ENCODE measurements around the gene GATA5.
"Not testable (repeated sequence)": the region's sequence is repeated elsewhere in the genome, so short reads cannot be mapped to it uniquely, and the experiment has no call there.

The GATA5 gene

DNA sequence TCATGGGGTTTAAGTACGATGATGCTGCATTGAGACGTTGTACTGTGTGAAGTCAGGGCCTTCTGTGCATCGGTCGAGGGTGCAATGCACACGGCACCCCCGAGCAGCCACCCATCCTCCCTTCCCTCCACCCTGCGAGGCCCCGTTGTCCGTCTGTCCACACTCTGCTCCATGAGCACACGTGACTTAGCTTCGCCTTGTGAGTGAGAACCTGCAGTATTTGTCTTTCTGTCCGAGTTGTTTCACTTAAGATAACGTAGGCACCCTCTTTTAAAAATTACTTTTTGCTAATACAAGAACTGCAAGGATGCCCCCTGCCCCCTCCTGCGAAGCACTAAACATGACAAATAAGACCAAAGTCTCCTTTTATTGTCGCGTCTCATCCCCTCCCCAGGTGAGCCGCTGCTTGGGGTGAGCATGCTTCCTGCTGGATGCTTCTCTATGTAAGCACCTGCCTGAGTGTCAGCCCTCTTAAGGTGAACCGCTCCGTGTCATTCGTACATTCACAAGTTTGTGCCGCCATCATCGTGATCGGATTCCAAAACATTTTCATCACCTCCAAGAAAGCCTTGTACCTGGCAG is 44.8 kb downstream of the GATA5 start:
- no peak for DNase-seq (ENCODE audit: low read depth in 2 of 2)

- no peak for DNase-seq (ENCODE audit: low read depth in 2 of 2)
Observed at GRCh38 chr20:62430311-62430853, 45.4 kb downstream of the GATA5 start.

- DNase-seq (ENCODE audit: low read depth in 2 of 2) = no peak
Observed at GRCh38 chr20:62429455-62430310, 46.1 kb downstream of the GATA5 start.

DNA sequence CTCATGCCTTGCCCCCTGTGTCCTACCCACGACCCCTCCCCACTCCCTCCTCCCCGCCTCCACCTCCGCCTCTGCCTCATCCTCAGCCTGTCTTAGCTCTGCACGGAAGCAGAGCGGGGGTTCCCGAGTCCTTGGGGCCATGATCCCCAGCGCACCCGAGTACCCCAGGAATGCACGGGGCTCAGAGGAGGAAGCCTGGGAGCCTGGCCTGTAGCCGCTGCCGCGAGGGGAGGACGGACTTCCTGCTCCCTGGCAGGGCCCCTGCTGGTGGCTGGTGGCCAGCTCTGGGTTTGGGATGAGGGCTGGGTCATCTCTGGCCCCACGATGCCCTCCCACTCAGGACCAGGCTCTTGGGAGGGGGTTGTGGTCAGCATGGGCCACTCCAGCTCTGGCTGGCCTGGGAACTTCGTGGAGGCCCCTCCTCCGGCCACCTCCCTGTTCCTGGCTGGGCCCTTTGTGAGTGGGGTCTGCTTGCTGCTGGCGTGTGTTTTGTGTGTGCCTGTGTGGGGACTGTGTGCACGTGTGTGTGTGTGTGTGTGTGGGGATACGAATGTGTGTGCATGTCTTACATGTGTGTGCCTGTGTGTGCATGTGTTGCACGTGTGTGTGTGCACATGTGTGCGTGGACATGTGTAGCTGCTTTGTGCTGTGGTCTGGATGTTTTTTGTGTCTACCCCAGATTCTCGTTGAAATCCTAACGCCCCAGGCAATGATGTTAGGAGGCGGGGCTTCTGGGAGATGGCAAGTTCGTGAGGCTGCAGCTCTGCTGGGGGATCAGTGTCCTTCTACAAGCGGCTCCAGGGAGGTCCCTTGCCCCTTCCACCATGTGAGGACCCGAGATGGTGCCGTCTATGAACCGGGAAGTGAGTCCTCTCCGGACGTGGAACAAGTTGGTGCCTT is 47.1 kb downstream of the GATA5 start:
- DNase-seq (ENCODE audit: low read depth in 2 of 2) = no peak

GRCh38 chr20:62428002-62428372 is 47.8 kb downstream of the GATA5 start:
- no peak for DNase-seq (ENCODE audit: low read depth in 2 of 2)

DNA sequence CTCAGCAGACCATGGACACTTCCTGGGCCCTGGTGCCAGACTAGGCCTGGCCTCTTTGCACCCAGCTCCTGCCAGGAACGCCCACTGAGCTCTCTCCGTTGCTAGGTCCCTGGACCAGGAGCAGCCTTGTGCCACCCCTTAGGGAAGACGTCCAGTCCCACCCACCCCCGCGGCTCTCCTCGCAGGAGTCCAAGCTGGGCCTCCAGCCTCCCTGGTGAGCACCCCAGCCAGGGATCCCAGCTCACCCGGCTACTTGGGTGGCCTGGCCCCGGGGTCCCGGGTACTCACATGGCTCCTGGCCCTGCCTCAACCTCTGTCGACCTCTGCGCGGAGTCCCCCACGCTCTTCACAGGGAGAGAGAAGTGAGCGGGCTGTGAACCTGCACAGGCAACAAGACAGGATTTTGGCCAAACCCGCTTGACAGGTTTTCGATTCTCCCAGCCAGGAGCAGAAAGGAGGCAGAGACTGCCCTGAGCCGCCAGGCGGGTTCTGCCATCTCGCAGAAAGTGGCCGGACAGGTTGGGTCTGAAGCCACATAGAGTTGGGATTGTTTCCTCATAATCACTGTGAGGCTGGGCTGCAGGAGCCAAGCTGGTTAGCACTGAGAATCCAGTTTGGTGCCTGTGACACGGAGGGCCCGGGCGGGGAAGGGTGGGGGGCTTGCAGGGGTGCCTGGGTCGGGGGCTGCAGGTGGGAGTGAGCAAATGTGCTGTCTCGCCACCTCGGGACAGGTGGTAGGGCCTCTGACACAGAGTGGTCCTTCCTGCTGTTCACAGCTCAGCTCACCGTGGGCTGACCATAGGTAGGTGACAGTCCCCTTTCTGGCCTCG is 48.4 kb downstream of the GATA5 start, which contains the start of gene RBBP8NL:
Gene RBBP8NL (minus strand): TSS at position 368 of the 830 bp plus-strand sequence. CDS start 7,892 bp downstream, outside the sequence.
- no peak for DNase-seq (ENCODE audit: low read depth in 2 of 2)

DNA sequence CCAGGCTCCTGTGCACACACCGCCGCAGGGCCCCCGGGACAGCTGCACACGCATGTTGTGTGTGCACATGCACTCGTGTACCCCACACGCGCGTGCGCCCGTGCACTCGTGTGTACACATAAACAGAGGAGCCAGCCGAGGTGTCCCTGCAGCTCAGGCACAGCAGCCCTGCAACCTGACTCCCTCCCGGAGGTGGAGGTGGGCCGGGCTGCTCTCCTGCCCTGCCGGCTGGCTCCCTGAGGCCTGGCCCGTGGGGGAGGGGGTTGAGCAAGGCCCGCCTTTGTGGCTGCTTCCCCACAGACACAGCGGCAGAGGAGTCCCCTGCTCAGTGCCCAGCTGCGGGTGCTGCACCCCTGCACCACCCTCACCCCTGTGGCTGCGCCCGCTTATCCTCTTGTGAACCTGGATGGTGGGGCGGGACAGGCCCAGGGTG is 49.1 kb downstream of the GATA5 start:
- DNase-seq (ENCODE audit: low read depth in 2 of 2) = no peak

GRCh38 chr20:62426059-62426348 is 49.8 kb downstream of the GATA5 start:
- not testable (repeated sequence) for DNase-seq (ENCODE audit: low read depth in 2 of 2)

DNA sequence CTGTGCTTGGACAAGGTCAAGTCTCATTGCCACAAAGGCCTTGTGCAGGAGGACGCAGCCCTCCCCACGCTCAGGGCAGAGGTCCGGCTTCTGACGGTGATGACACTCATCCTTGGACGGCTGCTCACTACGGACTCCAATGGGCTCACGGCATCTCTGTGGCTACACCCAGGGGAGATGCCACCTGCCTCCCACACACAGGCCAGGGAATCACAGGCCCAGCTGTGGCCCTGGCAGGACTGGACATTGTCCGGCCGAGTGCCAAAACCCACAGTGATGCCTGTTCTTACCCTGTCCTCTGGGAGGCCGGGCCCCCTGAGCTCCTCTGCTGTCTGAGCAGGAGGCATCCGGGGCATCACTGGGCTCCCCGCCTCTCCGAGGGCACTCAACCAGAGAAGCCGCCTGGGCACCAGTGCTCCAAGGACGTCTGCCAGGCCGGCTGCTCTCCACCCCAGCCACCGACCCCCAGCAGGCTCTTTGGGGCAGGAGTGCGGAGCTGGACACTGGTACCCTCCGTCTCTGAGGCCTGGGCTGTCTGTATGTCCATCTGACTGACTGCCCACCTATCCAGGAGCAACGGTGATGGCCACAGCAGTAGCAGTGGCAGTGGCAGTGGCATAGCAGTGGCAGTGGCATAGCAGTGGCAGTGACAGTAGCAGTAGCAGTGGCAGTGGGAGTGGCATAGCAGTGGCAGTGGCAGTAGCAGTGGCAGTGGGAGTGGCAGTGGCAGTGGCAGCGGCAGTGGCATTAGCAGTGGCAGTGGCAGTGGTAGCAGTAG is 50.3 kb downstream of the GATA5 start:
- no peak for DNase-seq (ENCODE audit: low read depth in 2 of 2)

- no peak for DNase-seq (ENCODE audit: low read depth in 2 of 2)
Observed at GRCh38 chr20:62424249-62425107, 51.3 kb downstream of the GATA5 start.

DNA sequence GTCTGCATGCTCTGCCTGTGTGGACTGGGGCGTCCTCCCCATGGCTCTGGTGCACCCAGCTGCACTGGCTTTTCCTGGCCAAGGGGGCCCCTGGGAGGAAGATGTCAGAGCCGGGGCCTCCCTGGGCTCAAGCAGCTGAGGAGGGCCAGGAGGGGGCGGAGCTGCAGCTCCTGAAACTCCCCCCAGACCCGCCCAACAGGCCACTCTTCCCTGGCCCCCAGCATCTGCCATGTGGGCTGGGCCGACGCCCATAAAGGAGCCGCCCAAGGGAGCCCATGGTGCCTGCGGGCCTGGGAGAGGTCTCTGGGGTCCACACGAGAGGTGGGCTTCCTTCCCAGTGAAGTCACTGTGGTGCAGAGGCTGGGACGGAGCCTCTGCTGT is 52.5 kb downstream of the GATA5 start:
- DNase-seq (ENCODE audit: low read depth in 2 of 2) = no peak

GRCh38 chr20:62422636-62423325 is 53.0 kb downstream of the GATA5 start:
- no peak for DNase-seq (ENCODE audit: low read depth in 2 of 2)

DNA sequence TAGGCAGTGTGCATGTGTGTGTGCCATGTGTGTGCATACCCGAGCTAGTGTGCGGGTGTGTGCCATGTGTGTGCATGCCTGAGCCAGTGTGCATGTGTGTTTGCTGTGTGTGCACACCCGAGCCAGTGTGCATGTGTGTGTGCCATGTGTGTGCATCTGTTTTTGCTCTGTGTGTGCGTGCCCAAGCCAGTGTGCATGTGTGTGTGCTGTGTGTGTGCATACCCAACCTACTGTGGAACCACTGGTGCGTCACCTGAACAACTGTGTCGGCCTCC is 54.1 kb downstream of the GATA5 start:
- no peak for DNase-seq (ENCODE audit: low read depth in 2 of 2)

GRCh38 chr20:62420846-62421715 is 54.7 kb downstream of the GATA5 start:
- DNase-seq (ENCODE audit: low read depth in 2 of 2) = no peak

DNA sequence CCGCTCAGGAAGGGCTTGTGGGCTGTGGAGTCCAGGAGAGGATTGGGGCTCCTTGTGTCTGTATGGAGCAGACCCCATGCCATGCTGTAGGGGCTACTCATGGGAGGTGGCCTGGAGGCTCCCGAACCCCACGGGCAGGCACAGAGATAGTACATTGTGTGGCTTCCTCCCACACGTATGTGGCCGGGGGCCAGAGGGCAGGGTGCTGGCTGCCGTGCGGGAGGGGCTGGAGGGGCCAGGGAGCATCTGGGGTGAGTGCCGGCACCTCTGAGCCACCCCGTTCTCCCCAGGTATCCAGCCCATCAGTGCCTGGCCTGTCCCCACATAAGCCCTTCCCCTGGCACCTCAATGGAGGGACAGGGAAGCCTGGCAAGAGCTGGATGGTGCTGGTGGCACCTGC is 56.0 kb downstream of the GATA5 start:
- no peak for DNase-seq (ENCODE audit: low read depth in 2 of 2)

DNA sequence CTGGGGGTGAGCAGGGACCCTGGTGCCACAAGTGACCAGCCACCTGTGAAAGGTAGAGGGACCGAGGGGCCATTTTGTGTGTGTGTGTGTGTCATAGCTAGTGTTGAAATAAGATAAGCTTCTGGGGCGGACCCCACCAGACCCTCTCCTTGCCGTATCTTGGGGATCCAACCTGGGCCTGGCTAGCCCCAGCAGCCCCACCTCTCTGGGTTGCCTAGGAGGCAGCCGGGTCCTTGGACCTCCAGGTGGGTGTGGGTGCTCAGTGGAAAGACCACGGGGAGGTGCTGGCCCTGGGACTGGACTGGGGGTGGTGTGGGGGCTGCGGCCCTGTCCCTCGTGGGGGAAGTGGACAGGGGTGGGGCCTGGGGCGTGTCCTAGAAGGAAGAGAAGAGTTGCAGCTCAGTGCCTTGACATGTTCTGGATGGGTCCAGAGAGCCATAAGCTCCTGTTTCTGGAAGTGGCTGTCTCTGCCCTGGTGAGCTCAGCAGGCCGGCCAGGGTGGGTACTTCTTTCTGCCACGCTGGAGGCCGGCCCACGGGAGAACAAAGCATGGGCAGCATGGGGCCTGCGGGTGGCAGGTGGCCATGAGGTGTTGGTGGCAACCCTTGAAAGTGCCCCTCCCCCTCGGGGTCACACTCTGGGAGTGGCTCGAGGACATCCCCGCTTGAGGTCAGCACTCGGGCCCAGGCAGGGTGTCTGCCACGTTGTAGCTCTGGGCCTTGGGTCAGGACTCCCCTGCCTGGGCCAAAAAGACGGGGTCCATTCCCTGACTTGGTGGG is 56.9 kb downstream of the GATA5 start:
- DNase-seq (ENCODE audit: low read depth in 2 of 2) = no peak

DNA sequence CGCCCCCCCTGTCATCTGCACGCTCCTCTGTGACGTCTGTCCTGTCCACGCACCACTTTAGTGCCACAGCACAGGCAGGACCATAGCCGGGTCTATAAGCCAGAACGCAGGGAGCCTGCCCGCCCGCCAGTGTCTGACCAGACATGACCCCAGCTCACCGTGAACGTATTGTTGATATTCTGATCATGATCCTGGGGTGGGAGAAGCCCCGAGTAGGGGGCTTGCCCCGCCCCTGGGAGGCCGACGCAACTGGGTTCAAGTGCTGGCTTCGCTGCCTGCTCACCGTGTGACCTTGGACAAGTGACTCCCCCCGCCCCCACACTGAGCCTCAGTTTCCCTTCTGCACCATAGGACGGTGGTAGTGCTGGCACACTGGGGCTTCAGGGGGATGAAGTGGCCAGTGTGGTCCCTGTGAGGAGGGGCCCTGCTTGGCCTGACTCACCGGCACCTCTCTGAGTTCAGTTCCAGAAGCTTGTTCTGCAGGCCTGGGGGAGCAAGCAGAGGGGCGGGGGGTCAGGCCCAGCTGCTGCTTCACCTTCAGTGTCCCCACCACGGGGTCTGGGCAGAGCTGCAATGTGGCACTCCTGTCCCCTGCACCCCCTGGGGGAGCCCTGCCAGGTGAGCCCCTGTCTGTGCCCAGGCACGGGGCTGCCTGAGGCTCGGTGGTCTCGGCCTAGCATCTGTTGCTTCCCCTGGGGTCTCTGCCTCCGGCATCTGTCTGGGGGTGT is 57.6 kb downstream of the GATA5 start:
- no peak for DNase-seq (ENCODE audit: low read depth in 2 of 2)

Data from stimulated activated CD4-positive, alpha-beta T cell treated with anti-CD3 and anti-CD28 coated beads, Interleukin-1b, Interleukin-23, amount 100 ng/mL, for 1 hour (primary cell).